Measurements from ENCODE around the gene MGAT5B. TPM values are rescaled to one million over a fixed set of nuclear protein-coding genes. Genes with fewer than 3 reads are reported as not detected.
"Not testable (repeated sequence)": the region's sequence is repeated elsewhere in the genome, so short reads cannot be mapped to it uniquely, and the experiment has no call there.

MGAT5B gene
- polyA plus RNA-seq, 3 donors: 0.16 to 0.25 (median 0.22) TPM

GRCh38 chr17:76843703-76844484, 24.3 kb upstream of the MGAT5B start:
- H3K27ac ChIP-seq (ENCODE audit: low read depth, low read length): no peak overlapping the region
- WGBS, 3 donors: 39 to 57% (median 52%) methylated on average over 10 of the region's 10 CpGs

GRCh38 chr17:76844485-76844829, 23.7 kb upstream of the MGAT5B start:
- WGBS, 3 donors: 60 to 79% (median 66%) methylated on average over 4 of the region's 4 CpGs
- H3K27ac ChIP-seq (ENCODE audit: low read depth, low read length): no peak overlapping the region

GRCh38 chr17:76844846-76845245, 23.4 kb upstream of the MGAT5B start:
- WGBS, 3 donors: 44 to 53% (median 53%) methylated on average over 8 of the region's 8 CpGs
- no peak overlapping the region for H3K27ac ChIP-seq (ENCODE audit: low read depth, low read length)

GRCh38 chr17:76845541-76846017, 22.6 kb upstream of the MGAT5B start:
- 50 to 73% (median 64%) methylated on average over 6 of the region's 6 CpGs for WGBS, 3 donors
- H3K27ac ChIP-seq (ENCODE audit: low read depth, low read length): no peak overlapping the region

GRCh38 chr17:76847031-76847430, 21.2 kb upstream of the MGAT5B start:
- H3K27ac ChIP-seq (ENCODE audit: low read depth, low read length): no peak overlapping the region
- 64 to 73% (median 68%) methylated on average over 2 of the region's 2 CpGs for WGBS, 3 donors

GRCh38 chr17:76848670-76849069, 19.5 kb upstream of the MGAT5B start:
- WGBS, 3 donors: 80 to 87% (median 82%) methylated on average over 8 of the region's 8 CpGs
- no peak overlapping the region for H3K27ac ChIP-seq (ENCODE audit: low read depth, low read length)

GRCh38 chr17:76849160-76849559, 19.0 kb upstream of the MGAT5B start:
- WGBS, 3 donors: 93 to 94% (median 93%) methylated on average over 11 of the region's 11 CpGs

GRCh38 chr17:76852843-76853242, 15.4 kb upstream of the MGAT5B start:
- H3K27ac ChIP-seq (ENCODE audit: low read depth, low read length): no peak overlapping the region
- 59 to 64% (median 62%) methylated on average over 8 of the region's 8 CpGs for WGBS, 3 donors

More at GRCh38 chr17:76849160-76849559, 19.0 kb upstream of the MGAT5B start:
- not testable (repeated sequence) for H3K27ac ChIP-seq (ENCODE audit: low read depth, low read length)

GRCh38 chr17:76855105-76855504, 13.1 kb upstream of the MGAT5B start:
- 85 to 99% (median 94%) methylated on average over 3 of the region's 3 CpGs for WGBS, 3 donors
- H3K27ac ChIP-seq (ENCODE audit: low read depth, low read length): no peak overlapping the region

- 76 to 86% (median 84%) methylated on average over 9 of the region's 9 CpGs for WGBS, 3 donors
- H3K27ac ChIP-seq (ENCODE audit: low read depth, low read length): no peak overlapping the region
Measured at GRCh38 chr17:76862079-76862478, 6.1 kb upstream of the MGAT5B start.

GRCh38 chr17:76862494-76862893, 5.7 kb upstream of the MGAT5B start:
- 69 to 87% (median 85%) methylated on average over 12 of the region's 12 CpGs for WGBS, 3 donors
- no peak overlapping the region for H3K27ac ChIP-seq (ENCODE audit: low read depth, low read length)

- WGBS, 3 donors: 74 to 82% (median 78%) methylated on average over 7 of the region's 7 CpGs
- H3K27ac ChIP-seq (ENCODE audit: low read depth, low read length): no peak overlapping the region
Measured at GRCh38 chr17:76864024-76864423, 4.2 kb upstream of the MGAT5B start.

- H3K27ac ChIP-seq (ENCODE audit: low read depth, low read length): no peak overlapping the region
- WGBS, 3 donors: 62 to 89% (median 84%) methylated on average over 10 of the region's 10 CpGs
Measured at GRCh38 chr17:76865174-76865573, 3.0 kb upstream of the MGAT5B start.

- no peak overlapping the region for H3K27ac ChIP-seq (ENCODE audit: low read depth, low read length)
- 84 to 93% (median 91%) methylated on average over 5 of the region's 5 CpGs for WGBS, 3 donors
Measured at GRCh38 chr17:76866203-76866602, 2.0 kb upstream of the MGAT5B start.

GRCh38 chr17:76866774-76867577, 1.2 kb upstream of the MGAT5B start:
- WGBS, 3 donors: 61 to 80% (median 77%) methylated on average over 9 of the region's 9 CpGs

GRCh38 chr17:76867578-76868175, 527 bp upstream of the MGAT5B start:
- whole genome bisulfite sequencing, 3 donors: 9 to 26% (median 25%) methylated on average over 18 to 20 of the region's 20 CpGs
- H3K27ac ChIP-seq (ENCODE audit: low read depth, low read length): no peak overlapping the region

More at GRCh38 chr17:76866774-76867577, 1.2 kb upstream of the MGAT5B start:
- H3K27ac ChIP-seq (ENCODE audit: low read depth, low read length): no peak overlapping the region

- no peak overlapping the region for H3K27ac ChIP-seq (ENCODE audit: low read depth, low read length)
- 2 to 3% (median 3%) methylated on average over 78 to 84 of the region's 84 CpGs for WGBS, 3 donors
Measured at GRCh38 chr17:76868669-76869495, 678 bp downstream of the MGAT5B start.

Measured in adipose tissue (tissue), 3 donors.